Transverse colon (tissue), 4 donors: ENCODE results near the gene HBG2.

Source experiments
- POLR2A ChIP-seq: fragments of 450-650 bp; IDR thresholded peaks from one replicate; pipeline ENCODE4 v1.6.1; 2016; ENCODE audit warnings: antibody characterized with exemption, mild to moderate bottlenecking, moderate library complexity
- POLR2AphosphoS5 ChIP-seq, 3 donors: sonication (generic); formaldehyde crosslinking; IDR thresholded peaks; one replicate each; pipeline ENCODE4 v1.6.1; 2016; ENCODE audit warnings: antibody characterized with exemption in 3 of 3
- TF ChIP-seq, protein P1 (sequence below), 5 experiments: fragments of 200-600 bp in 3 of 5; fragments of 450-650 bp in 2 of 5; sonication (generic) in 3 of 5; IDR thresholded peaks; 1 replicate in 2 of 5; 2 replicates in 3 of 5; pipeline ENCODE4 v1.5.1; 2016 to 2017; ENCODE audit warnings: antibody characterized with exemption in 5 of 5, inconsistent platforms in 3 of 5, mild to moderate bottlenecking in 2 of 5, moderate library complexity in 1 of 5

DNA sequence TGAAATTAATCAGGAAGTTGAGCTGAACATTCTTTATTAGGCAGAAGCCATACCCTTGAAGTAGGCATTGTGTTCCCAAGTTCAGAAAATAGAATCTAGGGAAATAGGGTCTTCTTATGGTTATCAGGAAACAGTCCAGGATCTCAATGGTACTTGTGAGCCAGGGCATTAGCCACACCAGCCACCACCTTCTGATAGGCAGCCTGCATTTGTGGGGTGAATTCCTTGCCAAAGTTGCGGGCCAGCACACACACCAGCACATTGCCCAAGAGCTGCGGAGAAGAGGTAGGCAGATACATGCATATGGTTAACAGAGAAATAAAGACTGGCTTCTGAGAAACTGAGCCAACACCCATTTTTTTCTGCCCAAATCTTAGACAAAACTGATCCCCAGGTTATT, 21.8 kb downstream of the HBG2 start:
- TF ChIP-seq, protein P1, sequence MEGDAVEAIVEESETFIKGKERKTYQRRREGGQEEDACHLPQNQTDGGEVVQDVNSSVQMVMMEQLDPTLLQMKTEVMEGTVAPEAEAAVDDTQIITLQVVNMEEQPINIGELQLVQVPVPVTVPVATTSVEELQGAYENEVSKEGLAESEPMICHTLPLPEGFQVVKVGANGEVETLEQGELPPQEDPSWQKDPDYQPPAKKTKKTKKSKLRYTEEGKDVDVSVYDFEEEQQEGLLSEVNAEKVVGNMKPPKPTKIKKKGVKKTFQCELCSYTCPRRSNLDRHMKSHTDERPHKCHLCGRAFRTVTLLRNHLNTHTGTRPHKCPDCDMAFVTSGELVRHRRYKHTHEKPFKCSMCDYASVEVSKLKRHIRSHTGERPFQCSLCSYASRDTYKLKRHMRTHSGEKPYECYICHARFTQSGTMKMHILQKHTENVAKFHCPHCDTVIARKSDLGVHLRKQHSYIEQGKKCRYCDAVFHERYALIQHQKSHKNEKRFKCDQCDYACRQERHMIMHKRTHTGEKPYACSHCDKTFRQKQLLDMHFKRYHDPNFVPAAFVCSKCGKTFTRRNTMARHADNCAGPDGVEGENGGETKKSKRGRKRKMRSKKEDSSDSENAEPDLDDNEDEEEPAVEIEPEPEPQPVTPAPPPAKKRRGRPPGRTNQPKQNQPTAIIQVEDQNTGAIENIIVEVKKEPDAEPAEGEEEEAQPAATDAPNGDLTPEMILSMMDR (IDR thresholded peaks at IDR 0.05) = no peak
- TF ChIP-seq POLR2A (no peak), POLR2AphosphoS5 (IDR thresholded peaks at IDR 0.05) (no peak)
